Natural killer cell (primary cell): Measurements from ENCODE around the gene SLC4A5. TPM values are rescaled to one million over a fixed set of nuclear protein-coding genes. Genes with fewer than 3 reads are reported as not detected.

Source experiments
- ATAC-seq, 3 donors: fragments of 150-1000 bp in 2 of 3; fragments of 200-7000 bp in 1 of 3; cut with Tn5 transposase; 1 replicate in 1 of 3; 2 replicates in 2 of 3; pipeline ENCODE4 v1.10.0; 2021; ENCODE audit warnings: mild to moderate bottlenecking in 2 of 3, moderate library complexity in 2 of 3
- DNase-seq, 2 donors: peaks; one replicate each; pipeline versions ENCODE4 v3.0.0 to v3.0.0-alpha.2; 2013 to 2021; ENCODE audit warnings: mixed read lengths in 1 of 2
- H3K27ac ChIP-seq: one replicate; pipeline ENCODE4 v1.5.1; 2013; ENCODE audit warnings: mild to moderate bottlenecking, low read length
- H3K27me3 ChIP-seq: one replicate; pipeline ENCODE4 v1.6.1; 2013; ENCODE audit warnings: low read length; ENCODE audit not compliant: control insufficient read depth, insufficient read depth
- H3K36me3 ChIP-seq: one replicate; pipeline ENCODE4 v1.6.1; 2013; ENCODE audit warnings: low read length; ENCODE audit not compliant: control insufficient read depth, insufficient read depth
- H3K4me1 ChIP-seq: one replicate; pipeline ENCODE4 v1.6.1; 2013; ENCODE audit warnings: low read length; ENCODE audit not compliant: control insufficient read depth, insufficient read depth
- H3K4me3 ChIP-seq: one replicate; pipeline ENCODE4 v1.5.1; 2013; ENCODE audit warnings: low read length
- H3K9me3 ChIP-seq: one replicate; pipeline ENCODE4 v1.6.1; 2013; ENCODE audit warnings: low read length; ENCODE audit not compliant: control insufficient read depth, insufficient read depth
- H3K27ac Mint-ChIP-seq, 2 donors: one replicate each; pipeline ENCODE4 v1.8.0; 2022; ENCODE audit warnings: mild to moderate bottlenecking in 2 of 2, mixed read lengths in 2 of 2, moderate library complexity in 1 of 2
- H3K27me3 Mint-ChIP-seq, 2 donors: one replicate each; pipeline ENCODE4 v1.8.0; 2022; ENCODE audit warnings: low read depth in 2 of 2, mixed read lengths in 2 of 2
- H3K36me3 Mint-ChIP-seq: one replicate; pipeline ENCODE4 v1.8.0; 2022; ENCODE audit warnings: mixed read lengths
- H3K4me1 Mint-ChIP-seq, 2 donors: one replicate each; pipeline ENCODE4 v1.8.0; 2022; ENCODE audit warnings: mixed read lengths in 2 of 2
- H3K4me3 Mint-ChIP-seq: one replicate; pipeline ENCODE4 v1.8.0; 2022; ENCODE audit warnings: mild to moderate bottlenecking, moderate library complexity, mixed read lengths
- H3K9me3 Mint-ChIP-seq, 2 donors: one replicate each; pipeline ENCODE4 v1.8.0; 2022; ENCODE audit warnings: mixed read lengths in 2 of 2
- CTCF ChIP-seq: fragments of 200-600 bp; IDR thresholded peaks from one replicate; pipeline ENCODE4 v1.8.0; 2022; ENCODE audit warnings: antibody characterized with exemption
- WGBS: methylation state at CpG from one replicate; pipeline ENCODE4 v1.1.7; 2013; ENCODE audit warnings: missing lambda C conversion rate; ENCODE audit not compliant: insufficient coverage; 5-methylcytosine and 5-hydroxymethylcytosine counted together
- intact Hi-C: fragments of 100-400 bp; cut with micrococcal nuclease; formaldehyde crosslinking; loops from one replicate; pipeline ENCODE4 v1.14.2; 2022
- total RNA-seq, 4 donors: library from RNA; stranded (reverse); fragments of 120-200 nt in 1 of 4; gene quantifications; one replicate each; pipeline versions ENCODE4 v1.2.3 to v1.2.4, GENCODE V29; 2013 to 2022

The SLC4A5 gene
- total RNA-seq, 3 donors from 2014 or later (not counting 1 experiment from before 2014, with no cell fraction given) = 5.3 to 8.4 (median 8.0) TPM

- Histone ChIP-seq H3K27me3 (no peaks in the 10 kb centered on the region), H3K27ac (no peak overlapping the region), H3K4me1 (no peaks in the 10 kb centered on the region), H3K4me3 (no peak overlapping the region), H3K9me3 (no peaks in the 10 kb centered on the region), H3K36me3 (peaks cover 79% of the 10 kb centered on the region)
- intact Hi-C loops = no loop called here
- 94% methylated on average over 11 of the region's 11 CpGs for WGBS
- DNase-seq = no peak
- TF ChIP-seq CTCF = no peak
- Mint-ChIP-seq H3K36me3 (peaks cover 21% of the 10 kb centered on the region), H3K27me3 (no peaks in the 10 kb centered on the region), H3K4me1 (no peaks in the 10 kb centered on the region), H3K9me3 (no peaks in the 10 kb centered on the region), H3K4me3 (no peak overlapping the region), H3K27ac (no peak overlapping the region)
- no peak for ATAC-seq
Measured at GRCh38 chr2:74361327-74361726, 18.1 kb upstream of the SLC4A5 start.

GRCh38 chr2:74357627-74358026, 14.4 kb upstream of the SLC4A5 start:
- Histone ChIP-seq H3K4me1 (no peaks in the 10 kb centered on the region), H3K27me3 (no peaks in the 10 kb centered on the region), H3K9me3 (no peaks in the 10 kb centered on the region), H3K36me3 (peaks cover 46% of the 10 kb centered on the region), H3K4me3 (no peak overlapping the region), H3K27ac (no peak overlapping the region)
- H3K27ac Mint-ChIP-seq = no peak overlapping the region
- no peak overlapping the region for H3K4me3 Mint-ChIP-seq
- ATAC-seq (no peak), DNase-seq (no peak)
- no peak for TF ChIP-seq CTCF
- no peaks in the 10 kb centered on the region for H3K9me3 Mint-ChIP-seq
- intact Hi-C loops = no loop called here
- no peaks in the 10 kb centered on the region for H3K4me1 Mint-ChIP-seq
- H3K27me3 Mint-ChIP-seq = no peaks in the 10 kb centered on the region
- peaks cover 15% of the 10 kb centered on the region for H3K36me3 Mint-ChIP-seq

GRCh38 chr2:74349889-74350288, 6.7 kb upstream of the SLC4A5 start:
- DNase-seq = no peak
- H3K27me3 Mint-ChIP-seq = peaks cover under 1 to 5% of the 10 kb centered on the region in 2 donors
- 94% methylated on average over 4 of the region's 4 CpGs for WGBS

More at GRCh38 chr2:74349889-74350288, 6.7 kb upstream of the SLC4A5 start:
- H3K36me3 ChIP-seq = no peaks in the 10 kb centered on the region
- peaks cover 5% of the 10 kb centered on the region for H3K36me3 Mint-ChIP-seq
- intact Hi-C loops = no loop called here
- no peak for TF ChIP-seq CTCF
- H3K27ac ChIP-seq = no peak overlapping the region
- peaks cover 0 to 1% of the 10 kb centered on the region in 2 donors for H3K4me1 Mint-ChIP-seq
- no peaks in the 10 kb centered on the region for H3K9me3 Mint-ChIP-seq
- no peak overlapping the region for H3K27ac Mint-ChIP-seq
- H3K4me1 ChIP-seq = peaks cover 6% of the 10 kb centered on the region
- no peaks in the 10 kb centered on the region for H3K9me3 ChIP-seq
- H3K4me3 ChIP-seq = no peak overlapping the region
- H3K4me3 Mint-ChIP-seq = no peak overlapping the region
- no peak for ATAC-seq
- no peaks in the 10 kb centered on the region for H3K27me3 ChIP-seq
